SK-N-SH (cell line): Measurements from ENCODE around the gene GAGE10. TPM values are rescaled to one million over a fixed set of nuclear protein-coding genes. Genes with fewer than 3 reads are reported as not detected.

ENCODE experiments used
- CTCF ChIA-PET: fragments of 300-600, 350-600 bp; formaldehyde crosslinking; extraction: SDS; loops from one replicate; lab custom pipeline; 2021; lab: Yijun Ruan, JAX
- POLR2A ChIA-PET: fragments of 350-600 bp; sonication (Branson Sonifier 250); formaldehyde crosslinking; extraction: SDS; loops from one replicate; lab custom pipeline; 2020; ENCODE audit warnings: antibody characterized with exemption, inconsistent platforms; lab: Yijun Ruan, JAX
- DNase-seq: peaks from one replicate; pipeline ENCODE4 v3.0.0; 2012
- H2AFZ ChIP-seq: fragments of 200-600 bp; sonication (generic); 2 replicates; pipeline ENCODE4 v1.8.1; 2016; ENCODE audit warnings: antibody characterized with exemption, mild to moderate bottlenecking, low read depth
- H3F3A ChIP-seq: fragments of 200-600 bp; sonication (generic); replicated peaks from 2 replicates; pipeline ENCODE3; 2016; ENCODE audit warnings: antibody characterized with exemption, mild to moderate bottlenecking; ENCODE audit not compliant: insufficient read depth
- H3K27ac ChIP-seq, 2 experiments: fragments of 200-500 bp in 1 of 2; fragments of 200-600 bp in 1 of 2; sonication (Bioruptor generic) in 1 of 2; sonication (generic), shearing (Covaris generic) in 1 of 2; 2 replicates each; pipeline versions ENCODE4 v1.5.1 to v1.6.1; 2014 to 2016; ENCODE audit warnings: low read depth in 2 of 2, inconsistent platforms in 1 of 2, low read length in 1 of 2, mild to moderate bottlenecking in 1 of 2, mixed read lengths in 1 of 2
- H3K27me3 ChIP-seq: fragments of 200-600 bp; sonication (generic), shearing (Covaris generic); 2 replicates; pipeline ENCODE4 v1.6.1; 2016; ENCODE audit warnings: mixed run types; ENCODE audit not compliant: insufficient read depth
- H3K36me3 ChIP-seq, 2 experiments: fragments of 200-500 bp in 1 of 2; fragments of 200-600 bp in 1 of 2; sonication (Bioruptor generic) in 1 of 2; sonication (generic) in 1 of 2; replicated peaks in 1 of 2; 2 replicates each; pipeline versions ENCODE3 to v1.5.1; 2014 to 2016; ENCODE audit warnings: low read length in 1 of 2, mild to moderate bottlenecking in 1 of 2; ENCODE audit not compliant: insufficient read depth in 2 of 2, control insufficient read depth in 1 of 2
- H3K4me1 ChIP-seq, 2 experiments: fragments of 200-500 bp in 1 of 2; fragments of 200-600 bp in 1 of 2; sonication (Bioruptor generic) in 1 of 2; sonication (generic), shearing (Covaris generic) in 1 of 2; 2 replicates each; pipeline versions ENCODE4 v1.5.1 to v1.6.1; 2014 to 2016; ENCODE audit warnings: low read depth in 1 of 2, low read length in 1 of 2, mixed run types in 1 of 2; ENCODE audit not compliant: insufficient read depth in 2 of 2, control insufficient read depth in 1 of 2
- H3K4me2 ChIP-seq: fragments of 200-600 bp; sonication (generic), shearing (Covaris generic); 2 replicates; pipeline ENCODE4 v1.6.1; 2017; ENCODE audit warnings: mixed run types
- H3K4me3 ChIP-seq, 2 experiments: fragments of 200-500 bp in 1 of 2; fragments of 200-600 bp in 1 of 2; sonication (Bioruptor generic) in 1 of 2; sonication (generic), shearing (Covaris generic) in 1 of 2; 2 replicates each; pipeline versions ENCODE4 v1.5.1 to v1.8.1; 2014 to 2016; ENCODE audit warnings: low read depth in 2 of 2, inconsistent platforms in 1 of 2, low read length in 1 of 2, mild to moderate bottlenecking in 1 of 2, mixed read lengths in 1 of 2, moderate library complexity in 1 of 2
- H3K79me2 ChIP-seq: fragments of 200-600 bp; sonication (generic); 2 replicates; pipeline ENCODE4 v1.8.1; 2017; ENCODE audit warnings: mild to moderate bottlenecking; ENCODE audit not compliant: insufficient read depth
- H3K9ac ChIP-seq: fragments of 200-600 bp; sonication (generic); 2 replicates; pipeline ENCODE4 v1.6.1; 2017; ENCODE audit warnings: mixed run types
- H3K9me2 ChIP-seq: fragments of 200-600 bp; sonication (generic); 2 replicates; pipeline ENCODE4 v1.6.1; 2017; ENCODE audit warnings: mixed run types
- H3K9me3 ChIP-seq: fragments of 200-600 bp; sonication (generic); 2 replicates; pipeline ENCODE4 v1.6.1; 2017; ENCODE audit warnings: mixed run types, mild to moderate bottlenecking, moderate library complexity
- H4K20me1 ChIP-seq: fragments of 200-600 bp; sonication (generic); 2 replicates; pipeline ENCODE4 v1.6.1; 2017; ENCODE audit warnings: mild to moderate bottlenecking, mixed run types; ENCODE audit not compliant: insufficient read depth
- ELF1 ChIP-seq: IDR thresholded peaks from 2 replicates; pipeline ENCODE4 v1.4.0; 2012
- EP300 ChIP-seq, 2 experiments: IDR thresholded peaks; 2 replicates each; pipeline versions ENCODE4 v1.4.0 to v1.6.1; 2012; ENCODE audit warnings: borderline replicate concordance in 1 of 2, low read depth in 1 of 2, low read length in 1 of 2
- FOSL2 ChIP-seq: IDR thresholded peaks from 2 replicates; pipeline ENCODE4 v1.4.0; 2012; ENCODE audit warnings: low read depth, mild to moderate bottlenecking, moderate library complexity, borderline replicate concordance
- FOXJ3 ChIP-seq: sonication (generic); formaldehyde crosslinking; IDR thresholded peaks from 2 replicates; pipeline ENCODE4 v1.5.1; 2020; ENCODE audit warnings: mild to moderate bottlenecking, missing genetic modification reagents
- GABPA ChIP-seq: IDR thresholded peaks from 2 replicates; pipeline ENCODE4 v1.4.0; 2012; ENCODE audit warnings: low read depth, mild to moderate bottlenecking
- JUND ChIP-seq: IDR thresholded peaks from 2 replicates; pipeline ENCODE4 v1.4.0; 2012
- MAX ChIP-seq: IDR thresholded peaks from 2 replicates; pipeline ENCODE4 v1.4.0; 2012; ENCODE audit warnings: low read depth
- MEF2A ChIP-seq: IDR thresholded peaks from 2 replicates; pipeline ENCODE4 v1.4.0; 2012; ENCODE audit warnings: low read depth, borderline replicate concordance
- MXI1 ChIP-seq: IDR thresholded peaks from 2 replicates; pipeline ENCODE4 v1.6.1; 2012; ENCODE audit warnings: mild to moderate bottlenecking, low read depth, low read length, improper control_type of control experiment
- RAD21 ChIP-seq: IDR thresholded peaks from 2 replicates; pipeline ENCODE4 v1.6.1; 2012; ENCODE audit warnings: mild to moderate bottlenecking, low read length
- RCOR1 ChIP-seq: fragments of 150-350 bp; IDR thresholded peaks from 2 replicates; pipeline ENCODE4 v1.6.1; 2017; ENCODE audit warnings: antibody characterized with exemption, low read length
- SIN3A ChIP-seq: IDR thresholded peaks from 2 replicates; pipeline ENCODE4 v1.6.1; 2012; ENCODE audit warnings: low read depth, mild to moderate bottlenecking, low read length, moderate library complexity, borderline replicate concordance
- TAF1 ChIP-seq: IDR thresholded peaks from 2 replicates; pipeline ENCODE4 v1.6.1; 2012; ENCODE audit warnings: low read depth, mild to moderate bottlenecking, low read length, moderate library complexity, borderline replicate concordance
- TCF12 ChIP-seq: IDR thresholded peaks from 2 replicates; pipeline ENCODE4 v1.4.0; 2012
- TEAD4 ChIP-seq: IDR thresholded peaks from 2 replicates; pipeline ENCODE4 v1.4.0; 2012; ENCODE audit warnings: mild to moderate bottlenecking, borderline replicate concordance; ENCODE audit not compliant: insufficient read depth
- WGBS: methylation state at CpG from one replicate; pipeline ENCODE4 v1.1.6; 2017; ENCODE audit warnings: low lambda C conversion rate; 5-methylcytosine and 5-hydroxymethylcytosine counted together
- polyA plus RNA-seq, 3 experiments: library from polyadenylated mRNA; depleted of rRNA; stranded (reverse); fragments of >200 nt; gene quantifications; 2 replicates each; pipeline ENCODE4 v1.2.3, GENCODE V29; 2012
- TF ChIP-seq, protein P1 (sequence below): IDR thresholded peaks from 2 replicates; pipeline ENCODE4; 2012
- TF ChIP-seq, protein P2 (sequence below): IDR thresholded peaks from 2 replicates; pipeline ENCODE4 v1.4.0; 2012; ENCODE audit warnings: low read depth, borderline replicate concordance
- TF ChIP-seq, protein P3 (sequence below): IDR thresholded peaks from 2 replicates; pipeline ENCODE4 v1.6.1; 2012; ENCODE audit warnings: mild to moderate bottlenecking, low read depth, low read length, moderate library complexity
- TF ChIP-seq, protein P4 (sequence below): fragments of 200-600 bp; sonication (generic); IDR thresholded peaks from 2 replicates; pipeline ENCODE4 v1.6.1; 2017; ENCODE audit warnings: antibody characterized with exemption, mild to moderate bottlenecking, moderate library complexity

The GAGE10 gene
- polyA plus RNA-seq, 1 of the 3 experiments (the other 2 are of a cell fraction): not detected

DNA sequence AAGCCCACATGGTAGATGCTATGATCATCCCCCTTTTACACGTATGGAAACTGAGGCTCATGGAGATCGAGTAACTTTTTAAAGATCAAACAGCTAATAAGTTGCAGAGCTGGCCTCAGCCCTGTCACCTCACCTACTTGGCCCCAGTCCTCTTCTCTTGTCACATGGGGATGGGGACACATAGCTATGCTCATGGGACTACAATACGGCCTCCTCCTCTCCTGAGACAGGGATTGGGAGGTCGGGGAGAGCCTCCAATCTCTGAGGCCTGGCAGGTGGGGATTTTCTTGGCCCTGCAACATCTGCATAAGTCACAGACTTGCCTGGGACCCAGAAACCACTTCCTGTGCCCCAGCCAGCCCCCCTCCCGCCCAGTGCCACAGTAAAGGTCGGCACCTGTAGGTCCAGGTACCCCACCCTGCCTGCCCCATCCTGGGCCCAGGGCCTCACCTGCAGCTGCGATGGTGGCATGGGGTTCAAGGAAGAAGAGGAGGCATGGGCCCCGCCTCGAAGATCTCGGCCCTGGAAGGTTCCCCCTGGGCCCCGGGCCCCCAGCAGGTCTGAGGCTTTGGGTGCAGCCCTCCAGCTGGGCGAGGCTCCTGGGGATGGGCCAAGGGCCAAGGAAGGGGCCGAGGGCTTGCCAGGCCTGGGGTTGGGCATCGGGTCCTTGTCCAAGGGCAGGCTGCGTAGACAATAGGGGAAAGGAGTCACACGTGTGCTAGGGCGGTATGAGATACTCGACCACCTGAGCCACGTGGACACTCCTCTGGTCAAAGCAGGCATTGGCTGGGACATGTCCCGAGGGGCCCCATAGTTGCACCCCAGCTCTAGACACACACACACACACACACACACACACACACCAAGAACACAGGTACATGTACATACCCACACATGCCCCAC lies 45.3 kb upstream of the GAGE10 start:
- WGBS: 35% methylated on average over 4 of the region's 20 CpGs
- POLR2A ChIA-PET: no interaction called here

GRCh38 chrX:49258749-49259124 lies 44.7 kb upstream of the GAGE10 start:
- Histone ChIP-seq H3K27me3 (peaks cover 7% of the 10 kb centered on the region; the same call in 1 of the 2 replicates), H3K4me2 (no peak overlapping the region), H3K4me3 (no peak overlapping the region), H4K20me1 (no peaks in the 10 kb centered on the region), H3K9me2 (no peaks in the 10 kb centered on the region), H3F3A (no peaks in the 10 kb centered on the region), H2AFZ (no peak overlapping the region), H3K4me1 (no peaks in the 10 kb centered on the region), H3K9me3 (no peaks in the 10 kb centered on the region), H3K9ac (no peak overlapping the region), H3K79me2 (no peaks in the 10 kb centered on the region), H3K27ac (no peak overlapping the region), H3K36me3 (no peaks in the 10 kb centered on the region)
- WGBS: 43% methylated on average over 3 of the region's 5 CpGs
- ChIA-PET CTCF (no interaction called here), POLR2A (no interaction called here)
- no peak for DNase-seq
- TF ChIP-seq RCOR1 (no peak), JUND (no peak), SIN3A (no peak), TAF1 (no peak), MEF2A (no peak), TEAD4 (no peak), ELF1 (no peak), RAD21 (no peak), MAX (no peak), MXI1 (no peak), FOXJ3 (CRISPR knock-in tag) (no peak)
- TF ChIP-seq, protein P1, sequence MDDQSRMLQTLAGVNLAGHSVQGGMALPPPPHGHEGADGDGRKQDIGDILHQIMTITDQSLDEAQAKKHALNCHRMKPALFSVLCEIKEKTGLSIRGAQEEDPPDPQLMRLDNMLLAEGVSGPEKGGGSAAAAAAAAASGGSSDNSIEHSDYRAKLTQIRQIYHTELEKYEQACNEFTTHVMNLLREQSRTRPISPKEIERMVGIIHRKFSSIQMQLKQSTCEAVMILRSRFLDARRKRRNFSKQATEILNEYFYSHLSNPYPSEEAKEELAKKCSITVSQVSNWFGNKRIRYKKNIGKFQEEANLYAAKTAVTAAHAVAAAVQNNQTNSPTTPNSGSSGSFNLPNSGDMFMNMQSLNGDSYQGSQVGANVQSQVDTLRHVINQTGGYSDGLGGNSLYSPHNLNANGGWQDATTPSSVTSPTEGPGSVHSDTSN: no peak
- TF ChIP-seq, protein P2, sequence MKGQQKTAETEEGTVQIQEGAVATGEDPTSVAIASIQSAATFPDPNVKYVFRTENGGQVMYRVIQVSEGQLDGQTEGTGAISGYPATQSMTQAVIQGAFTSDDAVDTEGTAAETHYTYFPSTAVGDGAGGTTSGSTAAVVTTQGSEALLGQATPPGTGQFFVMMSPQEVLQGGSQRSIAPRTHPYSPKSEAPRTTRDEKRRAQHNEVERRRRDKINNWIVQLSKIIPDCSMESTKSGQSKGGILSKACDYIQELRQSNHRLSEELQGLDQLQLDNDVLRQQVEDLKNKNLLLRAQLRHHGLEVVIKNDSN: no peak
- TF ChIP-seq, protein P3, sequence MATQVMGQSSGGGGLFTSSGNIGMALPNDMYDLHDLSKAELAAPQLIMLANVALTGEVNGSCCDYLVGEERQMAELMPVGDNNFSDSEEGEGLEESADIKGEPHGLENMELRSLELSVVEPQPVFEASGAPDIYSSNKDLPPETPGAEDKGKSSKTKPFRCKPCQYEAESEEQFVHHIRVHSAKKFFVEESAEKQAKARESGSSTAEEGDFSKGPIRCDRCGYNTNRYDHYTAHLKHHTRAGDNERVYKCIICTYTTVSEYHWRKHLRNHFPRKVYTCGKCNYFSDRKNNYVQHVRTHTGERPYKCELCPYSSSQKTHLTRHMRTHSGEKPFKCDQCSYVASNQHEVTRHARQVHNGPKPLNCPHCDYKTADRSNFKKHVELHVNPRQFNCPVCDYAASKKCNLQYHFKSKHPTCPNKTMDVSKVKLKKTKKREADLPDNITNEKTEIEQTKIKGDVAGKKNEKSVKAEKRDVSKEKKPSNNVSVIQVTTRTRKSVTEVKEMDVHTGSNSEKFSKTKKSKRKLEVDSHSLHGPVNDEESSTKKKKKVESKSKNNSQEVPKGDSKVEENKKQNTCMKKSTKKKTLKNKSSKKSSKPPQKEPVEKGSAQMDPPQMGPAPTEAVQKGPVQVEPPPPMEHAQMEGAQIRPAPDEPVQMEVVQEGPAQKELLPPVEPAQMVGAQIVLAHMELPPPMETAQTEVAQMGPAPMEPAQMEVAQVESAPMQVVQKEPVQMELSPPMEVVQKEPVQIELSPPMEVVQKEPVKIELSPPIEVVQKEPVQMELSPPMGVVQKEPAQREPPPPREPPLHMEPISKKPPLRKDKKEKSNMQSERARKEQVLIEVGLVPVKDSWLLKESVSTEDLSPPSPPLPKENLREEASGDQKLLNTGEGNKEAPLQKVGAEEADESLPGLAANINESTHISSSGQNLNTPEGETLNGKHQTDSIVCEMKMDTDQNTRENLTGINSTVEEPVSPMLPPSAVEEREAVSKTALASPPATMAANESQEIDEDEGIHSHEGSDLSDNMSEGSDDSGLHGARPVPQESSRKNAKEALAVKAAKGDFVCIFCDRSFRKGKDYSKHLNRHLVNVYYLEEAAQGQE: no peak

More for the DNA sequence above, 45.3 kb upstream of the GAGE10 start:
- no peaks in the 10 kb centered on the region for H4K20me1 ChIP-seq
- peaks cover 6% of the 10 kb centered on the region; the same call in 1 of the 2 replicates for H3K27me3 ChIP-seq
- H3K79me2 ChIP-seq: no peaks in the 10 kb centered on the region
- CTCF ChIA-PET: no interaction called here
- no peak overlapping the region for H3K4me3 ChIP-seq
- H3K9me3 ChIP-seq: no peaks in the 10 kb centered on the region
- TF ChIP-seq FOSL2: no peak
- TF ChIP-seq MXI1: no peak
- no peak for TF ChIP-seq GABPA
- TF ChIP-seq, protein P4, sequence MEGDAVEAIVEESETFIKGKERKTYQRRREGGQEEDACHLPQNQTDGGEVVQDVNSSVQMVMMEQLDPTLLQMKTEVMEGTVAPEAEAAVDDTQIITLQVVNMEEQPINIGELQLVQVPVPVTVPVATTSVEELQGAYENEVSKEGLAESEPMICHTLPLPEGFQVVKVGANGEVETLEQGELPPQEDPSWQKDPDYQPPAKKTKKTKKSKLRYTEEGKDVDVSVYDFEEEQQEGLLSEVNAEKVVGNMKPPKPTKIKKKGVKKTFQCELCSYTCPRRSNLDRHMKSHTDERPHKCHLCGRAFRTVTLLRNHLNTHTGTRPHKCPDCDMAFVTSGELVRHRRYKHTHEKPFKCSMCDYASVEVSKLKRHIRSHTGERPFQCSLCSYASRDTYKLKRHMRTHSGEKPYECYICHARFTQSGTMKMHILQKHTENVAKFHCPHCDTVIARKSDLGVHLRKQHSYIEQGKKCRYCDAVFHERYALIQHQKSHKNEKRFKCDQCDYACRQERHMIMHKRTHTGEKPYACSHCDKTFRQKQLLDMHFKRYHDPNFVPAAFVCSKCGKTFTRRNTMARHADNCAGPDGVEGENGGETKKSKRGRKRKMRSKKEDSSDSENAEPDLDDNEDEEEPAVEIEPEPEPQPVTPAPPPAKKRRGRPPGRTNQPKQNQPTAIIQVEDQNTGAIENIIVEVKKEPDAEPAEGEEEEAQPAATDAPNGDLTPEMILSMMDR: no peak
- TF ChIP-seq TEAD4: no peak
- TF ChIP-seq ELF1: no peak
- no peak for TF ChIP-seq MEF2A
- TF ChIP-seq TCF12: no peak
- no peak for TF ChIP-seq EP300 (IDR thresholded peaks at IDR 0.05; ENCODE audit: borderline replicate concordance in 1 of 2, low read depth in 1 of 2, low read length in 1 of 2)
- DNase-seq: no peak
- no peaks in the 10 kb centered on the region for H3K9me2 ChIP-seq
- H3K4me2 ChIP-seq: no peak overlapping the region
- no peaks in the 10 kb centered on the region for H3F3A ChIP-seq
- no peak overlapping the region for H3K27ac ChIP-seq
- H3K36me3 ChIP-seq: no peaks in the 10 kb centered on the region
- H3K4me1 ChIP-seq: no peaks in the 10 kb centered on the region
- H3K9ac ChIP-seq: no peak overlapping the region
- H2AFZ ChIP-seq: no peak overlapping the region
